Amygdala (tissue), 56 donors: ENCODE results near the gene RAE1.

ENCODE experiments used
- DNase-seq, 56 donors: peaks; one replicate each; lab custom pipeline; 2025; lab: John Stamatoyannopoulos, UW

Gene RAE1

DNA sequence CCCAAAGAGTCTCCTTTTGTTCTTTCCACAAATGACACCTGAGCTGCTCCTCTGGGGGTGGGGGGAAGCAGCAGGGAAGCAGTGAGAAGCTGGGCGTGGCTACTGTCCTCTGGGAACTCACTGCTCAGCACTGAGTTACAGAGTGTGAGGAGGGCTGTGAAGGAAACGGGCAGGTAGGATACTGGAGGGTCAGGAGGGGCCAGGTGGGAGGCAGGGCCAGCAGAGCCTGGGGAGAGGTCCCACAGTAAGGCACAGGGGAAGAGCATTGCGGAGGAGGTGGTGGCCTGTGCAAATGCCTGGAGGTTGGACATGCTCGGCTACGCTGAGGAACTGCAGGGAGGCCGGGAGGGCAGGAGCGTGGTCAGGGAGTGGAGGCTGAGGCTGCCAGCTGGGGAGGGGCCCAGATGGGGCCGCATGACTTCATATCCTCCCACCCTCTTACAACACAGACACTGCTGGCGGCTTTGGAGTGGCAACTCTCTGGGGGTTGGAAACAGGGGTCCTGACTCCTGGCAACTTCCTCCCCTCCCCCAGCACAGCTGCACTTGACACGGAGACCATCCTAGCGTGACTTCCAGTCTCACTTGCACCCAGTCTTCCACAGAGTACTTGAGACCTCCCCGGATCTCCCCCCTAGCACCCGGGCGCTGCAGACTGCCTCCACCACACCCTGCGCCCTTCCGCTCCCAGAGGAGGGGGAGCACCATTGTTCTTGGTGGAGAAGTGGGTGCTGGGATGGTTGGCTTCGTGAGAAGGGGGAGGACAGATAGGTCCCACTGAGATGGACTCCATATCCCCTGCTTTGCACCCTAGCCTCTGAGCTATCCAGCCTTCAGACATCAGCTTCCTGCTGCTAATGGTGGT is 74.3 kb downstream of the RAE1 start:
- DNase-seq, result no peak

DNA sequence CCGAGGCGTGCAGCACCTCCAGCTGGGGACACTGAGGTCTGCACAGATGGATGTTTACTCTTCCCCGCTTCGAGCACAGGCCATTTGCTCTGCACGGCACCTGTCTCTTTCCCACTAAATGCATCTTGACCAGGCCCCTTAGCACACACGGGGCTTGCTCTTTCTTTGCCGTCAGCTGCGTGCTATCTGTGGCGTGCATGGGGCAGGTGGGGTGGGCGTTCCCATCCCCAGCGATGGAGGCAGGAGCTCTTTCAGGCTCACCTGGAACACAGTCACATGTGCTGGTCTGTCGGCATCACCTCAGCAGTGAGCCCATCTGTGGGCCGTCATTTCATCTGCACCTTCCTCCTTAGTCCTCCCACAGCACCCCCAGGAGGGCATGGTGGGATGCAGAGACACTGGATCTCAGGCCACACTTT is 75.2 kb downstream of the RAE1 start:
- no peak for DNase-seq

DNA sequence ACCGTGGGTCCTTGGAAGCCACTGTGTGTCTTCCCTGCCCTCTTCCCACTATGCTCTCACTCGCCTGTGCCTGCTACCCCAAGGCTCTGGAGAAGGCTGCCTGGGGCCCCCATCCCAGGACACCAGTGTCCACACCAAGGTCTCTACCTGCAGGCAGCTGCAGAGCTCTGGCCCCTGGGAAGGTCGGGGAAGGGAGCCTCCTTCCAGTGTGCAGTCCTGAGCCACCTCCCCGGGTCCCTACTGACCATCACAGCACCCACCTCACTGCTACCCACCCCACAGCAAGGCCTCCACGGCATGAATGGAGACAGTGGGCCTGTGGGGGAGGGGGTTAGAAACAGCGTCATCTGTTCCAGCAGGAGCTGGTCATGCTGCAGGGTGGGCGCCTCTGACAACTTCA is 75.8 kb downstream of the RAE1 start:
- DNase-seq, result no peak

DNA sequence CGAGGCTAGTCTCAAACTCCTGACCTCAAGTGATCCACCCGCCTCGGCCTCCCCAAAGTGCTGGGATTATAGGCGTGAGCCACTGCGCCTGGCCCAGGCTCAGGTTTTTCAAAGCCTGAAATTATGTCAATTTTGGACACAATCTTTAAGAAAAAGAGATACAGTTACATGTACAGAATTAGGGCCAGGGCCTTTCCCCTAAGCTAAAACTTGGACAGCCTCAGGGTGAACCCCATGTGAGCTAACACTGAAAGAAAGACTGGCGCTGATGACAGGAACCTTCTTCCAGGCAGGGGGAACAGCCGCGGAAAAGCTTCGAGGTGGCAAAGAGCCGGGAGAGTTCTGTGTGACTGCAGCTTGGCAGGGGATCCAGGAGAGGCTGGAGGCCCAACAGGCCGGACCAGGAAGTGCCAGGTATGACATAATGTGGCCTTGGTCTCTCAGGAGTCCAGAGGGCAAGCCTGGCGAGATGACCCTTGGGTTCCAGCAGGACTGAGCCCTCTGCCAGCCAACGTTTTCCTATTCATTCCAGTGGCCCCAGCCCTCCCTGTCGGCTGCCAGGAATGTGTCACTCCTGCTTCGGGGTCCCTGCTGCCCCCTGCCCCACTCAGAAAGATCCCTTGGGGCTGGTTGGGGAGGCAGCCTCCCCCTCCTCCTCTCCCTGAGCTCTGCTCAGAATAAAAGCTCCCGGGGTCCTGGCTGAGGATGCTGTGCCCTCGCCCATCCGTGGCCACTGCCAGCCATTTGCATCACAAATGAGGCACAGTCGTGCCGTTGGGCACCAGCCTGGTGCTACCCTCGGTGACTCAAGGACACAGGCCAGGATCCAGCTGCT is 77.5 kb downstream of the RAE1 start:
- DNase-seq, result peak in 45 of 56 donors; percentile 11 to 84 (median 54)
